Activated CD4-positive, CD25-positive, alpha-beta regulatory T cell treated with anti-CD3 and anti-CD28 coated beads, Interleukin-2, amount 50 U/mL, for 16 hours (primary cell): ENCODE measurements around the gene STX16.
"Not testable (repeated sequence)": the region's sequence is repeated elsewhere in the genome, so short reads cannot be mapped to it uniquely, and the experiment has no call there.

Experiments used
- DNase-seq: peaks from one replicate; pipeline ENCODE4 v3.0.0-alpha.2; 2020; ENCODE audit warnings: low read depth, low spot score

STX16 gene

GRCh38 chr20:58636396-58636982 lies 14.6 kb upstream of the STX16 start:
- no peak for DNase-seq

- DNase-seq = no peak
These were observed 14.1 kb upstream of the STX16 start for GRCh38 chr20:58636983-58637421.

GRCh38 chr20:58637466-58638213 lies 13.4 kb upstream of the STX16 start:
- DNase-seq = no peak

GRCh38 chr20:58638467-58639181 lies 12.5 kb upstream of the STX16 start:
- DNase-seq = no peak

GRCh38 chr20:58639182-58640146 lies 11.6 kb upstream of the STX16 start:
- DNase-seq = no peak

GRCh38 chr20:58640446-58640845 lies 10.6 kb upstream of the STX16 start:
- DNase-seq = no peak

GRCh38 chr20:58642441-58642840 lies 8.6 kb upstream of the STX16 start:
- DNase-seq = no peak

- not testable (repeated sequence) for DNase-seq
These were observed 8.2 kb upstream of the STX16 start for GRCh38 chr20:58642896-58643295.

- no peak for DNase-seq
These were observed 5.6 kb upstream of the STX16 start for GRCh38 chr20:58645412-58645968.

- DNase-seq = no peak
These were observed 4.8 kb upstream of the STX16 start for GRCh38 chr20:58646257-58646656.

- DNase-seq = no peak
These were observed 4.4 kb upstream of the STX16 start for GRCh38 chr20:58646703-58647102.

- DNase-seq = no peak
These were observed 3.8 kb upstream of the STX16 start for GRCh38 chr20:58647162-58647795.

GRCh38 chr20:58647796-58648501 lies 3.1 kb upstream of the STX16 start:
- no peak for DNase-seq

- not testable (repeated sequence) for DNase-seq
These were observed 2.6 kb upstream of the STX16 start for GRCh38 chr20:58648502-58648825.

GRCh38 chr20:58649288-58650180 lies 1.5 kb upstream of the STX16 start:
- DNase-seq = no peak

- DNase-seq = no peak
These were observed 805 bp upstream of the STX16 start for GRCh38 chr20:58650181-58650775.

GRCh38 chr20:58651559-58651945 lies 469 bp downstream of the STX16 start:
- DNase-seq = no peak

- DNase-seq = peak; percentile 49
These were observed 993 bp downstream of the STX16 start for GRCh38 chr20:58651946-58652605.
